ENCODE data around the gene SMARCA1.

GRCh38 chrX:129531132-129531531, 7.8 kb upstream of the SMARCA1 start:
- no peak for TF ChIP-seq CTCF (IDR thresholded peaks at IDR 0.05)
- TF ChIP-seq EZH2 (IDR thresholded peaks at IDR 0.05; ENCODE audit: borderline replicate concordance, insufficient read depth, low read depth, low read length, poor library complexity, severe bottlenecking) = no peak
